Lower lobe of right lung (tissue), 2 donors: ENCODE data around the gene APOBEC3B. TPM values are rescaled to one million over a fixed set of nuclear protein-coding genes. Genes with fewer than 3 reads are reported as not detected.
"Not testable (repeated sequence)": the region's sequence is repeated elsewhere in the genome, so short reads cannot be mapped to it uniquely, and the experiment has no call there.

Experiments
- ATAC-seq, 2 donors: fragments of 200-7000 bp; cut with Tn5 transposase; one replicate each; pipeline ENCODE4 v1.9.1; 2020 to 2022; ENCODE audit warnings: mild to moderate bottlenecking in 2 of 2, moderate library complexity in 2 of 2
- DNase-seq: peaks from one replicate; pipeline ENCODE4 v3.0.0-alpha.2; 2020
- H3K27ac ChIP-seq: fragments of 200-600 bp; one replicate; pipeline ENCODE4 v1.8.0; 2022
- H3K27me3 ChIP-seq: fragments of 200-600 bp; one replicate; pipeline ENCODE4 v1.8.0; 2022; ENCODE audit warnings: low read depth
- H3K36me3 ChIP-seq: fragments of 200-600 bp; one replicate; pipeline ENCODE4 v1.8.0; 2022; ENCODE audit warnings: mild to moderate bottlenecking
- H3K4me1 ChIP-seq: fragments of 200-600 bp; one replicate; pipeline ENCODE4 v1.8.0; 2022
- H3K4me3 ChIP-seq: fragments of 200-600 bp; one replicate; pipeline ENCODE4 v1.8.0; 2022; ENCODE audit warnings: mild to moderate bottlenecking
- H3K9me3 ChIP-seq: fragments of 200-600 bp; one replicate; pipeline ENCODE4 v1.8.0; 2022
- intact Hi-C: fragments of 100-400 bp; cut with DNase I; formaldehyde crosslinking; loops from one replicate; pipeline ENCODE4 v1.11.0; 2022
- total RNA-seq: library from RNA; stranded (reverse); fragmentation: NEBNext Ultra II Directional; extraction: Animal tissue kit (Norgen Biotek cat#: 25700); gene quantifications from one replicate; pipeline ENCODE4 v1.2.1, GENCODE V29; 2021
- TF ChIP-seq, protein P1 (sequence below): fragments of 200-600 bp; IDR thresholded peaks from one replicate; pipeline ENCODE4 v1.8.0; 2022; ENCODE audit warnings: antibody characterized with exemption, mild to moderate bottlenecking
- donor health status: DM: no; HTN: yes; CAD: no; lungs with severe emphysema.

Gene APOBEC3B
- total RNA-seq, 1 donor from 2014 or later = 1.0 TPM

DNA sequence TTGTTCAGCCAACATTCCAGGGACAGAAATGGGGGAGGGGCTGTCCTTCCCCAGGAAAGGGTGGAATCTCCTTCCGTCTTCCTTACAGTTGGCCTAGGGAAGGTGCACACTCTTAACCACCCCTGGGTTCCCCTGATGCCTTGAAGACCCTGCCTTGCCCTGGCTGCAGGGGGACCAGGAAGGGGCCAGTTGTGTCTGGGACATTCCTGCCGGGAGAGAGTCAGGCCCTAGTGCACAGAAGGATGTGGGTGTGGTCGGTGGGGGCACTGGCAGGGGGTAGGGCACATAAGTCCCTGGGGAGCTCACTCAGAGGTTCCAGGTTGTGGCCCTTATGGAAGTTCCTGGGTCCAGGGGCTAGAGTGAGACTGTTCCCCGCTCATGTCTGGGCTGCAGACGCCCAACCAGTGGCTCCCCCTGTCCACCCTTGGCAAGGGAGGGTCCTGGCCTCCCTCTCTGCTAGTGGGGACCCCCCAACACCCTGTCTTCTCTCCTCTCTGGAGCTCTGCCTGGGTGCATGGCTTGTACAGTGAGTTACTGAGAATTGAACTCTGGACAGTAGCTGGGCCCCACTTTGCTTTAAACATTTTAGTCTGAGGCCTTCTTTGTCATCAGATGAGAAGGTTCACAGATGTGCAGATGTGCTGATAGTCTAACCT, 26.8 kb upstream of the APOBEC3B start:
- intact Hi-C loops = loop anchor here (10.0 kb wide), 1 partner anchor 49 kb away; no protein-coding TSS in a partner anchor
- TF ChIP-seq, protein P1, sequence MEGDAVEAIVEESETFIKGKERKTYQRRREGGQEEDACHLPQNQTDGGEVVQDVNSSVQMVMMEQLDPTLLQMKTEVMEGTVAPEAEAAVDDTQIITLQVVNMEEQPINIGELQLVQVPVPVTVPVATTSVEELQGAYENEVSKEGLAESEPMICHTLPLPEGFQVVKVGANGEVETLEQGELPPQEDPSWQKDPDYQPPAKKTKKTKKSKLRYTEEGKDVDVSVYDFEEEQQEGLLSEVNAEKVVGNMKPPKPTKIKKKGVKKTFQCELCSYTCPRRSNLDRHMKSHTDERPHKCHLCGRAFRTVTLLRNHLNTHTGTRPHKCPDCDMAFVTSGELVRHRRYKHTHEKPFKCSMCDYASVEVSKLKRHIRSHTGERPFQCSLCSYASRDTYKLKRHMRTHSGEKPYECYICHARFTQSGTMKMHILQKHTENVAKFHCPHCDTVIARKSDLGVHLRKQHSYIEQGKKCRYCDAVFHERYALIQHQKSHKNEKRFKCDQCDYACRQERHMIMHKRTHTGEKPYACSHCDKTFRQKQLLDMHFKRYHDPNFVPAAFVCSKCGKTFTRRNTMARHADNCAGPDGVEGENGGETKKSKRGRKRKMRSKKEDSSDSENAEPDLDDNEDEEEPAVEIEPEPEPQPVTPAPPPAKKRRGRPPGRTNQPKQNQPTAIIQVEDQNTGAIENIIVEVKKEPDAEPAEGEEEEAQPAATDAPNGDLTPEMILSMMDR = no peak
- H3K4me1 ChIP-seq = peaks cover 18% of the 10 kb centered on the region
- H3K27ac ChIP-seq = peak overlapping the region; percentile 41
- H3K9me3 ChIP-seq = no peaks in the 10 kb centered on the region
- ATAC-seq (no peak), DNase-seq (no peak)
- peaks cover 3% of the 10 kb centered on the region for H3K27me3 ChIP-seq
- no peaks in the 10 kb centered on the region for H3K36me3 ChIP-seq
- no peak overlapping the region for H3K4me3 ChIP-seq

DNA sequence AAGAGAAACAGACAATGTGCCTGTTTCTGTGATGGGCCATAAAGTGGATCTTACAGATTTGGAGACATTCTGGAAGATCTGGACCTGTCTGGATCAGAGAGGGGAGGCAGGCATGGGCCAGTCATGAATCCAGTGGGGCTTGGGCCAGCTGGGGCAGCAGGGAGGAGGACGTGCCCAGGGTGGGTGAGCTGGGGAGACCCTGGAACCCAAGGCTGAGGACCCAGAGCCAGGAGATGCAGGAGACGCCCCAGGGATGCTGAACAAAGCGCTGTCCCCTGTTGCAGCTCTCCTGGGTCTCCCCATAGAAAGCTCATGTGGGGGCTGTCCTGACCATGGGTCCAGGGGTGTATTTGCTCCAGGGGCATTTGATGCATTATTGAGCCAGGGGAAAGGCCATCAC, 26.2 kb upstream of the APOBEC3B start:
- H3K4me3 ChIP-seq = no peak overlapping the region
- H3K9me3 ChIP-seq = no peaks in the 10 kb centered on the region
- TF ChIP-seq, protein P1 = no peak
- H3K27ac ChIP-seq = no peak overlapping the region
- DNase-seq (no peak), ATAC-seq (no peak)
- H3K27me3 ChIP-seq = peaks cover 3% of the 10 kb centered on the region
- H3K4me1 ChIP-seq = peaks cover 16% of the 10 kb centered on the region
- no peaks in the 10 kb centered on the region for H3K36me3 ChIP-seq
- intact Hi-C loops = loop anchor here (10.0 kb wide), 1 partner anchor 49 kb away; no protein-coding TSS in a partner anchor

DNA sequence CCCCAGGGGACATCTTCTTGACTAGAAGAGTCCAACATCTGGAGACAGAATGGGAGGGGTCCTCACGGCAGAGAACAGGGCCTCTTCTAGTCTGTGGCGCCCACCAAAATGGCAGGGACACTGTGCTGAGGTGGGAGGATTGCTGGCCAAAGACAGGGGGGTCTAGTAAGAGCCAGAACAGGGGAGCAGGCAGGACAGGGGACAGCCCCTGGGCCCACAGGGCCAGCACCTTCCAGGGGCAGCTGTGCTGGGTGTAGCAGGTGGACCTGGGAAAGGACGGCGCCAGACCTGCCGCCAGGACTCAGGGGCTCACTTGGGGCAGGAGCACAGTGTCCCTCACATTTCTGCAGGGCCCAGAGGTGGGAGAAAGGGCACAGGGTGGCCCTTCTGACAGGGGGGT, 25.6 kb upstream of the APOBEC3B start:
- Histone ChIP-seq H3K27ac (no peak overlapping the region), H3K4me3 (no peak overlapping the region), H3K36me3 (no peaks in the 10 kb centered on the region), H3K4me1 (peaks cover 14% of the 10 kb centered on the region), H3K9me3 (no peaks in the 10 kb centered on the region), H3K27me3 (peaks cover 3% of the 10 kb centered on the region)
- intact Hi-C loops = loop anchor here (10.0 kb wide), 1 partner anchor 48 kb away; no protein-coding TSS in a partner anchor
- no peak for DNase-seq
- TF ChIP-seq, protein P1 = no peak
- ATAC-seq = no peak

DNA sequence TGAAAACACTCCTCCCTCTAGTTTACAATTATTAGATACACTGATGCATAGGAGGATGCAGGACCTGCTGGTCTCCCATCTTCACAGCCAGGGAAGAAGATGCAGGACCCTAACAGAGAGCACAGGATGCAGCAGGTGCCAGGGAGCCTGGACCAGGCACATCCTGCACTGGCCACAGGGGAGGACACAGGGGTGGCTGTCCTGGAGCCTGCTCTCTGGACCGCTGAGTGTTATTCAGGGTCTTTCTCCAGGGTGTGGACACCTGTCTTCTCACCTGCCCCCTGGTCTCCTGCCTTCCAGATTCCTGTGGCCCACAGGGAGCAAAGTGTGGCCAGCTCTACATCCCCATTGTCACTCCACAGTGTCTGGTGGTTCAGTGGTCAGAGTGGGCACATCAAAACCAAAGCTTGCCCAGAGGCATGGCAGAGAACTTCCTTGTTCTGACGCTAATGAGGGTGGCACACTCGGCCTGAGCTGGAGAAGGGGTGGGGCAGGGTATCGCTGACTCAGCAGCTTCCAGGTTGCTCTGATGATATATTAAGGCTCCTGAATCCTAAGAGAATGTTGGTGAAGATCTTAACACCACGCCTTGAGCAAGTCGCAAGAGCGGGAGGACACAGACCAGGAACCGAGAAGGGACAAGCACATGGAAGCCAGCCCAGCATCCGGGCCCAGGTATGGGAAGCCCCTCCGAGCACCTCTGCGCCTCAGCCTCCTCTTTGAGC, 24.9 kb upstream of the APOBEC3B start, which contains the start of gene APOBEC3A:
Gene APOBEC3A, plus strand, starts transcription at position 564 of the 725 bp plus-strand sequence. Its CDS starts 83 bp downstream, at position 647.
- ATAC-seq (peak; percentile 60 to 79), DNase-seq (peak; percentile 78)
- peaks cover 14% of the 10 kb centered on the region for H3K4me1 ChIP-seq
- TF ChIP-seq, protein P1 = no peak
- no peaks in the 10 kb centered on the region for H3K36me3 ChIP-seq
- H3K9me3 ChIP-seq = no peaks in the 10 kb centered on the region
- intact Hi-C loops = loop anchor here (10.0 kb wide), 1 partner anchor 48 kb away; no protein-coding TSS in a partner anchor
- no peak within 1 kb of the TSS for H3K27ac ChIP-seq
- no peak within 1 kb of the TSS for H3K4me3 ChIP-seq
- H3K27me3 ChIP-seq = peaks cover 3% of the 10 kb centered on the region

DNA sequence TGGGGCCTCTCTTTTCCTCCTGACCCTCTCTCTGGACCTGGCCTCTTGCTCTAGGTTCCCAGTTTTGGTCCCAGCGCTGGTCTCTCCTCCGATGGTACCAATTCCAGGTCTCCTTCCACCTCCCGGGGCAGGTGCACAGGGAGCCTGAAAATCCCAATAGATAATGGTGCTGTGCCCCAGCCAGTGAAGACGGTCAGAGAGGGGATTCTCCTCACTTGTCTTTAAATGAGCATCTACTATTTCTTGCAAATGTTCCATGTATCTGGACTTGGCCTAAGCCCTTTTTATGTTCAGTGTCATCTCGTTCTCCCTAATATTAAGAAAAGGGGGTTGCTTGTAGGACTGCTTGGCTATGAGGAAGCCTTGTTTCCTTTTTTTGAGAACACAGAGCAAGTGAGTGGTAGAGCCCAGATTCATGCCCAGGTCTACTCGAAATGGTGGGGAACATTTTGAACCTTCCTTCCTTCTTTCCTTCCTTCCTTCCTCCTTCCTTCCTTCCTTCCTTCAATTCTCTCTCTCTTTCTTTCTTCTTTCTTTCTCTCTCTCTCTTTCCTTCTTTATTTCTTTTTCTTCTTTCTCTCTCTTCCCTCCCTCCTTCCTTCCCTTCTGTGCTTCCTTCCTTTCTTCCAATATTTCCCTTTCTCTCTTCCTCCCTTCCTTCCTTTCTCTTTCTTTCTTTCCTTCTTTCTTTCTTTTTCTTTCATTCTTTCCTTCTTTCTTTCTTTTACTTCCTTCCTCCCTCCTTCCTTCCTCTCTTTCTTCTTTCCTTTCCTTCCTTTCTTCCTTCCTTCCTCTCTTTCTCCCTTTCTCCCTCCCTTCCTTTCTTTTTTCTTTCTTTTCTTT, 24.1 kb upstream of the APOBEC3B start:
- ATAC-seq (no peak), DNase-seq (no peak)

DNA sequence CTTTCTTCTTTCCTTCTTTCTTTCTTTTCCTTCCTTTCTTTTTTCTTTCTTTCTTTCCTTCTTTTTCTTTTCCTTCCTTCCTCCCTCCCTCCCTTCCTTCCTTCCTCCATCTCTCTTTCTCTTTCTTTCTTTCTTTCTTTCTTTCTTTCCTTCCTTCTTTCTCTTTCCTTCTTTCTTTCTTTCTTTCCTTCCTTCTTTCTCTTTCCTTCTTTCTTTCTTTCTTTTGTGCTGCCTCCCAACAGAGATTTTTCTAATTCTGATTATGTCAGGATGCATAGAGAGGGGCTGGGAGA, 23.6 kb upstream of the APOBEC3B start:
- not testable (repeated sequence) for H3K9me3 ChIP-seq, H3K36me3 ChIP-seq, H3K4me1 ChIP-seq, ATAC-seq, H3K27me3 ChIP-seq, H3K27ac ChIP-seq, DNase-seq, H3K4me3 ChIP-seq
- intact Hi-C loops = loop anchor here (10.0 kb wide), 1 partner anchor 46 kb away; no protein-coding TSS in a partner anchor

More for the DNA sequence above, 24.1 kb upstream of the APOBEC3B start:
- Histone ChIP-seq H3K36me3 (no peaks in the 10 kb centered on the region), H3K27ac (no peak overlapping the region), H3K4me1 (peaks cover 12% of the 10 kb centered on the region), H3K9me3 (no peaks in the 10 kb centered on the region), H3K4me3 (no peak overlapping the region), H3K27me3 (peaks cover 2% of the 10 kb centered on the region)
- intact Hi-C loops = loop anchor here (10.0 kb wide), 1 partner anchor 47 kb away; no protein-coding TSS in a partner anchor
- TF ChIP-seq, protein P1 = no peak
